Superior temporal gyrus (tissue), 1 donor: ENCODE results near the gene VPS26C.

Experiments used
- DNase-seq: peaks from one replicate; pipeline ENCODE4 v3.0.0-alpha.2; 2016; ENCODE audit errors: extremely low spot score

The VPS26C gene

DNA sequence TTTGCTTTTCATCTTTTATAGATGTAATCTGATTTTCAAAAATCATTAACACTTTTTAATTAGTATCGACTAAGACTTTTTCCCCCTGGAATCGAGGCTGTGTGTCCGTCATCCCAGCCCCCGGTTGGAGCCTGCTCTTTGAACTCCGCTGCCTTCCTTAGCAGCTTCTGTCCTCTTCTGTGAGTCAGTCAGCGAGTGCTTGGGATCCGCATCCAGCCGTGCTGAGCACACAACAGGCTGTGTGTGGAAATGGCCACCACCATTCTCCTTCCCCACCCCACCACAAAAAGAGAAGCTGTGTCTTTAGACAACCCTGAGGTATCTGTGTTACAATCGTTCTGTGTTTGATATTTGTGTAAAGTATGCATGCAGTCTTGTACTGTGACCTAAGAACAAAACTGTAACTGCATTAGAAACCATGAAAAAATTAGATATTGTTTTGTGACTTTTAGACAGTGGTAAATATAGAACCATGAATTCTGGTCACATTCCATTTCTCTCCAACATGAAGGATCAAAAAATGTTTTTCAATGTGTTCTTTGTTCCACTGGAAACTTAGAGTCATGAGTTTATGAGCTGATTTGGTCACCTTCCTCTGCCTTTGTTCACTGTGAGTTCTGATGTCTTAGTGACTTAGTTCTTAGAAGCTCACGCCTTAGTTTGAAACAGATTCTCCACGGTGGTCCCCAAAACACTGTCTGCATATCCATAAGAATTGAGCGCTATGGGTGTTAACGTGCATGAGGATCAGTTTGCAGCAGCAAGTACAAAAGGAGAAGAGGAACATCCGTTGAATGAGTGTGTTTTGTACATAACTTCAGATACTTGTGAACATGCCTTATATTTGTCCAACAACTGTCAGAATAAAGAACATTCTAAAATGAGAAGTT is 64.7 kb downstream of the VPS26C start:
- no peak for DNase-seq

DNA sequence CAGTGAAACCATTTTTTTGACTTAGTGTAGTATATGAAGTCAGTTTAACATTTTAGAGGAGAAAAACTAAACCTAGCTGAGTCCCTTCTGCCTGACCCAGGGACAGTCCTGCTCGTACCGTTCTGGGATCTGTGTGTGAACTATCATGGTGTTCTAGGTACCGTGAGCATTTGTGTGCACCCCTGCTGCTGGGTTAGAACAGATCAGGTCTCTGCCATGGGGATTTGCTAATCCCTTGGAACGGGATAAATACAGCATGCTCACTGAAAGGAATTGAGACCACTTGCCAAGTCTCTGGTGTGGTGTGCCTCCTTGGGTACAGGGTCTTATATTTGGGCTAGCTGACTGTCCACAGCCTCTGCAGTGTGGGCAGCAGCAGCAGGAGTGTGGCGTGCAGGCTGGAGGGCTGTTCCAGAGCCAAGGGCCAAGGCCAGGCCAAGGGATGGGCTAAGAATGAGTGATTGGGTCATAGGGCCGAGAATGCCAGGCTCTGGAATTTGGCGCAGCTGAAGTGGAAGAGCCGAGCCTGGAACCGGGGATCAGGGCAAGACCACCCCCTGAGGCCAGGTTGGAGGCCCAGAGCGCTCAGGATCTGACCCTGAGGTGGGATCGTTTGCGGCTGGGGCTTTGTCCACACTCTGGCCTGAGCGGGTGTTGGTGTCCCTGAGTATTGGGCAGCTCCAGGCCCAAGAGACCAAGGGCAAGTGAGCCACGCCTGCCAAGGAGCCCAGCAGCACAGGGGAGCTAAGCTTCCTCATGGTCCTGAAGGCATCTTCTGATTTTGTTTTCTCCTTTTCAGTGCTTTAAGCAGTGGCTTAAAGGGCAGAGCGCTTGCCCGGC is 66.3 kb downstream of the VPS26C start:
- no peak for DNase-seq

DNA sequence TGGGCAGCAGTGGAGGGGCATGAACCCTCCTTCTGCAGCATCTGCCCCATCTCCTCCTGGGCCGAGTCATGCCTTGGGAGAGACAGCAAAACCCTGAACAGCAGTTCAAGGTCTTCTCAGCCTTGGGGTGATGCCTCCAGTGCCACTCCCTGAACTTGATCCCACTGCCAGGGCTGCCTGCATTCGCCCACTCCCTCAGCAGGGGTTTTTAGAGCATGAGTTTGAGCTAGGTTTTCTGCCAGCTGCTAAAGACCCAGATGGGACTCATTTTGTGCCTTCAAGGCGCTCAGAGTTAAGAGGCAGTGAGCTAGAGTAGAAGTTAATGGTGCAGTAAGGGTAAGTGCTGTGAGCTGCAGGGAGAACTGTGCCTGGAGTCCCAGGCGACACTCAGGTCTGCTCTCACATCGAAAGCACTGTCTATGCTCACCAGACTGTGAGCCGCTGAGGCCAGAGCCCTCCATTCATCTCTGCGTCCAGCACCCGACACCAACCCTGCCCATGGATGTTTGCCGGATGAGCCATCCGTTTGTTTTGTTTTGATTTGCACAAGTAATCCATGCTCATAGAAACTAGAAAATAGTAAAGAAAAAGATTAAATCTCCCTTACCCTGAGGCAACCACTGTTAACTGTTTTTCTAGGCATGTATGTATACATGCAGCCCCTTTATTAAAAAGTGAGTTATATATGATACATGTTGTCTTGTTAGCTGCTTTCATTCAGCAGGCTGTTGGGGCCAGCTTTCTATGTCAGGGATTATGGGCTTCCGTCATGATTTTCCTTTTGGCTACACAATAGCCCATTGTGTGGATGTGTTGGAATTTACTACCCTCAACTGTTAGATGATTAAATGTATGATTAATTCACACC is 67.8 kb downstream of the VPS26C start:
- no peak for DNase-seq

DNA sequence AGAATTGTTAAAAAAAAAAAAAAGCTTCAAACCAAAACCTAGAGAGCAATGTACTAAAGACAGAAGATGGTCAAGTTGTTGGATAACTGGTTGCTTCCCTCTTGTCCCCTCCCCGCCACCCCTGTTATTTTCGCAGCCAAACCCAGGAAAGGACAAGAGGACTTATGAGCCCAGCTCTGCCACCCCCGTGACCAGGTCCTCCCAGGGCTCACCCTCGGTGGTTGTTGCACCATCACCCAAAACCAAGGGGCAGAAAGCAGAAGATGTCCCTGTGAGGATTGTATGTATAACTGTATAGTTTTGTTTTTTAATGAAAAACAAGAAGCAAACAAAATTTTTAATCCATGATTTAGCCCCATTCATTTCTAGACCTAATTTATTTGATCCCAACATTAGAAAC is 69.4 kb downstream of the VPS26C start:
- DNase-seq, result no peak

DNA sequence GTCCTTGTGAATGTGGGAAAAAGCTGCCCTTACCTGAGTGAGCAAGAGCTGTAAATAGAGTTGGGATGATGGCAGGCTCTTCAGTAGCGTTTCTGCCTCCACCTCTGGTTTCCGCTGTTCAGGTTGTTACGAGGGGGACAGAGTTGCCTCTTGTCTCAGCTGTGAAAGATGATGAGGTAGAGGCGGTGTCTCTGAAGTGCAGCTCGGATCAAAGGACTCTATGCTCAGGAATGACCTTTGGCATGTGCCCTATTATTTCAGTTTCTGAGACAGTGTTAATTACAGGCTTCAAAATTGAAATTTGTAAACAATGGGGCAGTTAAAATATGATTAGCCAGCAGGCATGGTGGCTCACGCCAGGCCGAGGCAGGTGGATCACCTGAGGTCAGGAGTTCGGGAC is 70.3 kb downstream of the VPS26C start:
- no peak for DNase-seq

DNA sequence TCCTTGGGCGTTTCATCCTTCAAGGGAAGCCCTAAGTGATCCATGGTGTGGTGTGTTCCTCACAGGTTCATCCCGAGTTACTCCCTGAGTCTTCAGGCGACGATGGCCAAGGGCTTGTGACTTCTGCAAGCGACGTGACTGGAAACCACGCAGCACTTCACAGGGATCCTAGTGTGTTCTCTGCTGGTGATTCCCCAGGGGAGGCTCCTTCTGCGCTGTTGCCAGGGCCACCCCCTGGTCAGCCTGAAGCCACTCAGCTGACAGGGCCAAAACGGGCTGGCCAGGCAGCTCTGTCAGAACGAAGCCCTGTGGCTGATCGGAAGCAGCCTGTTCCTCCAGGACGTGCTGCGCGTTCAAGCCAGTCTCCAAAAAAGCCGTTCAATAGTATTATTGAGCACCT is 71.5 kb downstream of the VPS26C start:
- DNase-seq, result no peak

DNA sequence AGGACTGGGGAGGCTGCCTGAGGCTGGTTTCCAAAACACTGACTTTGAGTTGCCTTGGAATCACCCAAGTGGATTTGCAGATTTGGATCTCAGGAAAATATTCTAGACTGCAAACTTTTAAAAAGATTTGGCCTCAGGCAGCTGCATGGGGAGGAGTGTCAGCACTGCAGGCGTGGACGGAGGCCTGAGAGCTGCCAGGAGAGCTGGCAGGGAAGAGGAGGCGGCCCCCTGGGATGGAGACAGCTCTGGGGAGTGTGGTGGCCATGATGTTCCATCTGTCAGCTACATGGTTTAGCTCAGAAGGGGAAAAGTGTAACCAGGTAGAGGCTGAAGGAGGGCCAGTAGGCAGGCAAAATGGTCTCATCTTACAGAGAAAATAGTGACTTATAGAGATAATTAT is 72.1 kb downstream of the VPS26C start:
- no peak for DNase-seq

DNA sequence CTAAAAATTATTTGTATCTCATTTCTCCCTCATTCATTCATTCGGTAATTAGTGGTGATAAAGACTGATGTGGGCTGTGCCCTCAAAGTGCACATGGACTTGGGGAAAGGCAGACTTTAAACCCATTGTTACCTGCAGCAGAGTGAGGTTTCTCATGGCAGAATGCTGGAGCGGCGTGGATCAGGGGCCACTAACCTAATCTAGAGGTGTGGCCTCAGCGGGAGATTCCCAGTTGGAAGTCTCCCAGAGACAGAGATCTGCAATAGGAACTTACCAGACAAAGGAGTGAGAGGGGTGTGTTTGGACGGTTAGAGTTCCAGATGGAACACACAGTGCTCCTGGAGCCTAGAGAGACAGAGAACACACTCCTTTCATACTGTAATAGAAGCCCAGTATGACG is 73.5 kb downstream of the VPS26C start:
- no peak for DNase-seq

DNA sequence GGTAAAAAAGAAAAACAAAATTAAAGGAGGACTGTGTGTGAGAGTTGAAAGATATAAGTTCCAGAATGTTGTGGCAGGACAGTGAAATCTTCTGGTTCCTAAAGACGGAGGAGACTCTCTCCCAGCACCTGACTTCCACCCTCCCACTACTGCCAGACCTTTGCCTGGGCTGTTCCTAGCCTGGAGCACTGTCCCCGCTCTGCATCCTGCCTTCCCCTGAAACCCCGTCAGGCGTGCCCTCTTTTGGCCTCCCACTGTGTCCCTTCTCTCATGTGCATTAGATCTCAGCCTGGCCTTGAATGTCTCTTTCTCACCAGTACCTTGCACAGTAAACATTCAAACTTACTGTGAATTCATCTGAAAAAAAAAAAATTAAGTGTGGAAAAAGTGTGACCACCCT is 74.1 kb downstream of the VPS26C start:
- no peak for DNase-seq

DNA sequence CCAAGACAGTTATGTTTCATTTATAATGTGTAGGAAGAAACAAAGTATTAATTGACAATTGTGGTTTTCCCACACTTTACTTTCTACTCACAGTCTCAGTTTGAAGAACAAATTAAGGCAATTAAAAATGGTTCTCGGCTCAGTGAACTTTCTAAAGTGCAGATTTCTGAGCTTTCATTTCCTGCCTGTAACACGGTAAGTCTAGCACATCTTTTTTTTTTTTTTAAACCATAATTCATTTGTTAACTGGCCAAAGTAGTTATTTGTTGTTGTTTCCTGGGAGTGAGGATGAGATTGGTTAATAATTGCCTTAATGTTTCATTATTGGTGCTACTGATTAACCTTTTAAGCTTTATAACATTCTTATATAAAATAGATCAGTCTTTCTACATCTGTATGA is 75.1 kb downstream of the VPS26C start:
- no peak for DNase-seq

DNA sequence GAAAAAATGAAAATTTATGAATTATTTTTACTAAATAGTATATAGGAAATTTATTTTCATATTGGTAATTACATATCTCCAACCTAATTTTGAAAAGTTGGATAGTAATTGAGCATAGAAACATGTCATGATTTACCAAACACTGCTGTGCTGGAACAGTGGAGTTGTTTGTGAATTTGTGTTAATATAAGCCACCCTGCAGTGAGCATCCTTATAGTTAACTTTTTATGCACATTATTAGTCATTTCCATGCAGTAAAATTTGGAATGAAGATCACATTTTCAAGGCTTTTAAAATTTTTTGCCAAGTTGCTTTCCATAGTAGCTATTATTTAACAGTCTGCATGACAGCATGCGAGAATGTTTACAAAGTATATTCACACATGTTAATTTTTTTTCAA is 78.3 kb downstream of the VPS26C start:
- no peak for DNase-seq

DNA sequence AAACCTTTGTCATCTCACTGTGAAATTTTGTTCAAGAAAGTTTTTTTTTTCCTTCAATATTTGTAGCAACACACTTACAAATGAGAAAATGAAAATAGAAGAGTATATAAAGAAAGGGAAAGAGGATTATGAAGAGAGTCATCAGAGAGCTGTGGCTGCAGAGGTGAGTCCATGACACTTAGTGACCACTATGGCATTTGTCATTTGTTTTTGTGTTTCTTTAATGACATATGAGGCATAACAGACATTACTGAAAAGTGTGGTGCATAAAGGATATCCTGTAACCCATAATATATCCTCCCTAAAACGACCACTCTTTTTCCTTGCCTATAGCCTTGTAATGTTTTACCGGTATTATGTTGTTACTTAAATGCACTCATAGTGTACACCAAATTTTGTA is 80.2 kb downstream of the VPS26C start:
- DNase-seq, result no peak

DNA sequence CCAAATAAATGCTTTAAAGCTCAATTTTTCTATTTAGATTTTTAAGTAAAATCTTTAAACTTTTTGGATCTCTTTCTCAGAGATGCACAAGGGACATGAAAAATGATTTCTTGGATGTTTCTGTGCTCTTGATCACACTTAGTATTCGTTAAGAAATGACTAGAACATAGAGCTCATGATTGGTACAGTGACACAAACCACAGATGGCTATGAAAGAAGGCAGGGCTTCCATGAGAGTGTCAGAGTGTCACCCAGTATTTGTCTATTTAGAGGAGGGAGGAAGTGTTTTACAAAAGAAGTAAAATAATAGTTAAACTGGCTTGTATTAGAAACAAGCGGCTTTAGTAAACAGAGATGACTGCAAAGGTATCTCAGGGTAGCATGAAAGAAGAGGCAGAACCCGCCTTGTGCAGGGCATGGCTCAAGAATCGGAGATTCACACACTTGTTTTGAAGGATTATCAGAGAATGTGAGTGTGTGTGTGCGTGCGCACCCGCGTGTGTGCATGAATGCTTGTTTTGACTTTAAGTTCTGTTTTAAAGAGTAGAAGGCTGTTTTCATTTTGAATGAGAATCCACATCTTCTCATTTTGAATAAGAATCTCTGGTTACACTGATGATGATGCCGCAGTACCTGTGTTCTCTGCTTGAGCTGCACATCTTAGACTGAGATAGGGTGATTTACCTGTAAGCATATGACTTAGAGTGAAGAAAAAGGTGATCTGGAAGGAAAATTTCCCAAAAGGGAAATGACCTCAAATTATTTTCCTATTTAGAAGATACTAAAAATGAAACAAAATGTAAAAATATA is 82.1 kb downstream of the VPS26C start:
- no peak for DNase-seq

DNA sequence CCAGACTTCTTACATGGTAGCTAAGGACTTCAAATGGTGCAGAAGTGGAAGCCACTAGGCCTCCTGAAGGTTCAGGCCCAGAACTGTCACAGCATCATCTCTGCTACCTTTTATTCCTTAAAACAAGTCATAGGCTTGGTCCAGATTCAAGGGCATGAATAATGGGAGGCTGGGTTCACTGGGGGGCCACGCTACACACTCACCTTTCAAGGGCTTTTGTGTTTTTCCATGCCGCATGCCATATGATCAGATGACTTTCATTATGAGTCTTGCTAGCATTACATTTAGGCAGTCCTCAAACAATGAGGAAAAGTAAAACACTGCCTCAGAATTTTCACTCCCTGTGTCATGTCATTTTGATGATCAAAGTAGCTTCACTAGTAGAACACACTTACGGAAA is 83.4 kb downstream of the VPS26C start:
- no peak for DNase-seq

DNA sequence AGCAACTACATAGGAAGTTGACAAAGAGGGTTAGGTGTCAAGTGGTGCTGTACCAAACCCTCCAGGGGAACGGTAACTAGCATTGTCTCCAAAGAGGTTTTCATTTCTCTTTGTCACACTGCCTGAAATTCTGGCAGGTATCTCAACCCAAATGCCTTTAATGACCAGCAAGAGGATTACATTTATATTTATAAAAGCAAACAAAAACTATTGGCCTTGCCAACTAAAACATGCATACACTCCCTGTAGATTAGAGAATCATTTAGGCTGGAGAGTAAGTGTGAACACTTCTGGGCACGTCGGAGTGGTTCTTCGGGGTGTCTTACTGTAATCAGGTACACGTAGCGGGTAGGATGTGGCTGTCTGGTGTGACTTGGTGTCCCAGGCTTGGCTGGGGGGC is 84.9 kb downstream of the VPS26C start:
- no peak for DNase-seq

DNA sequence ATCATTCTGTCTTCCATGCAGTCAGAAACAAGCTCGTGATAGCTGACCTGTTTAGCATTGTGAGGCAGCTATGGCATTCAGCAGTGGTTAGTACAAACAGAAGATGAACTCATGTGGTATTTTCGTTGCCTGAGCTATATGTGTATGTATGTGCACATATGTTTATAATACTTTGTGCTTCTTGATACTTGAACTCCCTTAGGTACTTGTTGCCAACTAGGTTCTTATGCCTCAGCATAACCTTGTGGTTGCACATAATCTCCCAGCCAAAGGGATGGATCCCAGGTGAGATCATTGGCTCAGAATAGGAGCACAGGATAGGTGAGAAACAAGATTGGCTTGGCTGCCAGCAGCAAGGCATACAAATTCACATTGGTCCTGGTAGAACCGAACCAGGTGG is 86.1 kb downstream of the VPS26C start:
- no peak for DNase-seq

DNA sequence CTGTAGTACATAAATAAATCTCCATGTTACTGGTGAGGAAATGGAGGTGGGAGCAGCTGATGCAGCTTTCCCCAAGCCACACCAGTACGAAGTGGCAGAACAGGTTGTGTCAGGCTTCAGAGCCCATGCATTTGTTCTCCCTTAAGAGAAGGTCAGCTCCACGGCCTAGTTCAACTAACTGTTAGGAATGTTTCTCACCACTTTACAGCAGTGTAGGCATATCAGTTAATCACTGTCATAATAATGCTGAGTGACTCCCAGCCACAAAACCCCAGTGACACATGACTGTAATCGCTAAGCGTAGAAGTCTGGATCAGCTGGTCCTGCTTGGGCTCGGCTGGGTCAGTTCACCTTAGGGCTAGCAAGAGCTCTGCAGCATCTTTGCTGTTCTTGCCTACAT is 90.4 kb downstream of the VPS26C start:
- DNase-seq, result no peak
